HepG2 (cell line): ENCODE results near the gene RFXANK.

ENCODE experiments used
- BHLHE40 ChIP-seq: IDR thresholded peaks from 2 replicates; pipeline ENCODE4 v1.6.1; 2011; ENCODE audit warnings: low read length, improper control_type of control experiment
- JUND ChIP-seq: sonication (generic); formaldehyde crosslinking; IDR thresholded peaks from 2 replicates; pipeline ENCODE4 v1.8.0; 2022; ENCODE audit warnings: mild to moderate bottlenecking, missing genetic modification reagents
- MXD1 ChIP-seq: sonication (generic); formaldehyde crosslinking; IDR thresholded peaks from 2 replicates; pipeline ENCODE4 v1.4.0; 2020; ENCODE audit warnings: mild to moderate bottlenecking, missing genetic modification reagents
- ZFX ChIP-seq: sonication (generic); formaldehyde crosslinking; IDR thresholded peaks from 2 replicates; pipeline ENCODE4 v1.4.0; 2020; ENCODE audit warnings: mild to moderate bottlenecking, low read depth, missing genetic modification reagents, moderate library complexity
- TF ChIP-seq, protein P1 (sequence below): sonication (generic); formaldehyde crosslinking; IDR thresholded peaks from 2 replicates; pipeline ENCODE4 v1.4.0; 2020; ENCODE audit warnings: missing genetic modification reagents

- TF ChIP-seq BHLHE40 (no peak), JUND (CRISPR knock-in tag) (no peak), ZFX (CRISPR knock-in tag) (peak; percentile 52), MXD1 (CRISPR knock-in tag) (peak; percentile 78)
- TF ChIP-seq, protein P1, sequence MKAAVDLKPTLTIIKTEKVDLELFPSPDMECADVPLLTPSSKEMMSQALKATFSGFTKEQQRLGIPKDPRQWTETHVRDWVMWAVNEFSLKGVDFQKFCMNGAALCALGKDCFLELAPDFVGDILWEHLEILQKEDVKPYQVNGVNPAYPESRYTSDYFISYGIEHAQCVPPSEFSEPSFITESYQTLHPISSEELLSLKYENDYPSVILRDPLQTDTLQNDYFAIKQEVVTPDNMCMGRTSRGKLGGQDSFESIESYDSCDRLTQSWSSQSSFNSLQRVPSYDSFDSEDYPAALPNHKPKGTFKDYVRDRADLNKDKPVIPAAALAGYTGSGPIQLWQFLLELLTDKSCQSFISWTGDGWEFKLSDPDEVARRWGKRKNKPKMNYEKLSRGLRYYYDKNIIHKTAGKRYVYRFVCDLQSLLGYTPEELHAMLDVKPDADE (CRISPR knock-in tag) = no peak
Measured at GRCh38 chr19:19203012-19203856, 11.2 kb downstream of the RFXANK start, which contains the start of gene NR2C2AP.
